DND-41 (cell line): ENCODE measurements around the gene ZFPL1.

Experiments used
- ATAC-seq: fragments of 200-7000 bp; cut with Tn5 transposase; 3 replicates; pipeline ENCODE4 v1.9.1; 2021; ENCODE audit warnings: low read depth; ENCODE audit not compliant: insufficient read depth
- DNase-seq: peaks from one replicate; pipeline ENCODE4 v3.0.0-alpha.2; 2020
- H2AFZ ChIP-seq: 2 replicates; pipeline ENCODE4 v1.6.0; 2012; ENCODE audit warnings: low read depth, low read length
- H3K27ac ChIP-seq: 2 replicates; pipeline ENCODE4 v1.5.1; 2012; ENCODE audit warnings: low read length, inconsistent platforms
- H3K27me3 ChIP-seq: fragments of 200-600 bp; sonication (generic); 2 replicates; pipeline ENCODE4 v1.6.0; 2012; ENCODE audit warnings: low read length, mild to moderate bottlenecking, inconsistent platforms; ENCODE audit not compliant: insufficient read depth, poor library complexity
- H3K36me3 ChIP-seq: 2 replicates; pipeline ENCODE4 v1.5.1; 2012; ENCODE audit warnings: low read length, inconsistent platforms; ENCODE audit not compliant: insufficient read depth
- H3K4me1 ChIP-seq: 2 replicates; pipeline ENCODE4 v1.5.1; 2012; ENCODE audit warnings: mild to moderate bottlenecking, low read length; ENCODE audit not compliant: insufficient read depth
- H3K4me2 ChIP-seq: 2 replicates; pipeline ENCODE4 v1.6.0; 2012; ENCODE audit warnings: mild to moderate bottlenecking, moderate library complexity, low read length, inconsistent platforms; ENCODE audit not compliant: insufficient read depth
- H3K4me3 ChIP-seq, 2 experiments: fragments of 200-600 bp in 1 of 2; shearing (Covaris generic) in 1 of 2; 2 replicates each; pipeline ENCODE4 v1.5.1; 2012 to 2016; ENCODE audit warnings: inconsistent platforms in 2 of 2, low read length in 2 of 2, mild to moderate bottlenecking in 2 of 2, low read depth in 1 of 2, moderate library complexity in 1 of 2
- H3K79me2 ChIP-seq: 2 replicates; pipeline ENCODE4 v1.6.0; 2012; ENCODE audit warnings: low read length, inconsistent platforms; ENCODE audit not compliant: insufficient read depth
- H3K9ac ChIP-seq: 2 replicates; pipeline ENCODE4 v1.6.0; 2012; ENCODE audit warnings: low read depth, mild to moderate bottlenecking, inconsistent platforms, low read length, moderate library complexity
- H3K9me3 ChIP-seq: 2 replicates; pipeline ENCODE4 v1.5.1; 2012; ENCODE audit warnings: low read length, moderate library complexity, mild to moderate bottlenecking, inconsistent platforms; ENCODE audit not compliant: insufficient read depth, severe bottlenecking
- H4K20me1 ChIP-seq: 2 replicates; pipeline ENCODE4 v1.6.0; 2012; ENCODE audit warnings: low read length; ENCODE audit not compliant: insufficient read depth
- CTCF ChIP-seq: IDR thresholded peaks from 2 replicates; pipeline ENCODE4 v1.5.1; 2012; ENCODE audit warnings: borderline replicate concordance, low read length, moderate library complexity, mild to moderate bottlenecking; ENCODE audit not compliant: poor library complexity, severe bottlenecking; ENCODE audit errors: extremely low read depth
- EZH2 ChIP-seq: IDR thresholded peaks from 3 replicates; pipeline ENCODE4 v1.6.1; 2012; ENCODE audit warnings: borderline replicate concordance, low read depth, mild to moderate bottlenecking, moderate library complexity, low read length, inconsistent platforms; ENCODE audit not compliant: severe bottlenecking

Gene ZFPL1

DNA sequence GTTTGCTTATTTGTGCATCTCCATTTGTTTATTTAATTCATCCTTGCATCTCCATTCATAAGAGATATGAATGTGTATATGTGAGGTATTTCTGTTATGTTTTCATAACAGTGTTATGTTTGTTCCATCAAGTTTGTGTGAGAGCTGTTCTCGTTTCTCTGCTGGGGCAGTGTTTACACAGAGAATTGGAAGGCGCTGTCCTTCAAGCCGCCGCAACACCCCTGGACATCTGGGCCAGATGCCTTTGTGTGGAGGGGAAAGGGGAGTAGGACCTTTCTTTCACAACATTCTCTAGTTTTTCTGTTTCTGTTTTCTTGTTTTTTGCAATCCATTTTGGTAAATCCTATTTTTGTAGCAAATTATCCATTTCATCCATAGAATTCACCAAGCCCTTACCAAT, 20.6 kb downstream of the ZFPL1 start:
- peaks cover 56% of the 10 kb centered on the region for H3K79me2 ChIP-seq
- H3K9ac ChIP-seq, result no peak overlapping the region
- H3K36me3 ChIP-seq, result peaks cover 66% of the 10 kb centered on the region
- no peak overlapping the region for H3K27ac ChIP-seq
- H3K4me2 ChIP-seq, result no peak overlapping the region
- H3K4me3 ChIP-seq, result no peak overlapping the region
- no peak for TF ChIP-seq CTCF
- TF ChIP-seq EZH2, result no peak
- H3K9me3 ChIP-seq, result no peaks in the 10 kb centered on the region
- H2AFZ ChIP-seq, result no peak overlapping the region
- DNase-seq, result no peak
- no peaks in the 10 kb centered on the region for H3K4me1 ChIP-seq
- no peak for ATAC-seq
- H3K27me3 ChIP-seq, result no peaks in the 10 kb centered on the region
- H4K20me1 ChIP-seq, result peaks cover 18% of the 10 kb centered on the region; the same call in 1 of the 2 replicates

DNA sequence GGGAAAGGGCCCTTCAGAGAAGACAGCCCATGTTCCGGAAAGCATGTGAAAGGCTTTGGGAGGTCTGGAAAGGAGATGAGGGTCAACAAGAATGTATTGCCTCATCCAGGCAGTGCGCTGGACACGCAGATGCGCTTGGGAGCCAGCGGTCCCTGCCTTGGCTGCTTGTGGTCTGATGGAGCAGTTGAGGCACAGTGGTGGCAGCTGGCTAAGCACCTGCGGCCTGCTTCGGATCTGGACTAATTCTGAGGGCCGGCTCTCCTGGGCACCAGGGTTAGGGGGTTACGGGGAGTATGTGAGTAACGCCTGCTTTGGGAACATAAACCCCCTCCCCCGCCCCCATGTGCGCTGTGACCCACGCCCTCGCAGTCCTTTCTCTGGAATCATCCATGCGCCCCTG, 23.1 kb downstream of the ZFPL1 start:
- DNase-seq, result no peak
- Histone ChIP-seq H3K9ac (no peak overlapping the region), H3K9me3 (no peaks in the 10 kb centered on the region), H3K27ac (no peak overlapping the region), H3K36me3 (peaks cover 72% of the 10 kb centered on the region), H2AFZ (no peak overlapping the region), H3K4me2 (no peak overlapping the region), H3K4me1 (peaks cover 20% of the 10 kb centered on the region), H3K79me2 (peaks cover 46% of the 10 kb centered on the region), H3K4me3 (no peak overlapping the region), H4K20me1 (peaks cover 35% of the 10 kb centered on the region), H3K27me3 (no peaks in the 10 kb centered on the region)
- ATAC-seq, result no peak
- no peak for TF ChIP-seq EZH2
- no peak for TF ChIP-seq CTCF

DNA sequence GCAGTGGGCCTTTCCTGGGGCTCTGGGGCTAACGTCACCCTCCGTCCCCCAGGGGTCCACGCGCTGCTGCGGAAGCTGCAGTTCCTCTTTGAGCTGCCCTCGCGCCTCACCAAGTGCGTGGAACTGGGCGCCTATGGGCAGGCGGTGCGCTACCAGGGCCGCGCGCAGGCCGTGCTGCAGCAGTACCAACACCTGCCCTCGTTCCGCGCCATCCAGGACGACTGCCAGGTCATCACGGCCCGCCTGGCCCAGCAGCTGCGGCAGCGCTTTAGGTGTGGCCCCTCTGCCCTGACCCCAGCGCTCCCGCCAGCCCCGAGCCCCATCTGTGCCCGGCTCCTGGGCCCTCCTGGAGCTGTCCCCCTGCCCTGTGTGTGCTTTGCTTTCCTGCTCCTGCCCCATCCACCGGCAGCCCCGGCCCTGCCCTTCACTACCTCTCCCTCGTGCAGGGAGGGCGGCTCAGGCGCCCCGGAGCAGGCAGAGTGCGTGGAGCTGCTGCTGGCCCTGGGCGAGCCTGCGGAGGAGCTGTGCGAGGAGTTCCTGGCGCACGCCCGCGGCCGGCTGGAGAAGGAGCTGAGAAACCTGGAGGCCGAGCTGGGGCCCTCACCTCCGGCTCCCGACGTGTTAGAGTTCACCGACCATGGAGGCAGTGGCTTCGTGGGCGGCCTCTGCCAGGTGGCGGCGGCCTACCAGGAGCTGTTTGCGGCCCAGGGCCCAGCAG, 23.9 kb downstream of the ZFPL1 start:
- no peaks in the 10 kb centered on the region for H3K27me3 ChIP-seq
- ATAC-seq, result no peak
- peaks cover 34% of the 10 kb centered on the region for H4K20me1 ChIP-seq
- TF ChIP-seq EZH2 (no peak), CTCF (no peak)
- H2AFZ ChIP-seq, result no peak overlapping the region
- peaks cover 65% of the 10 kb centered on the region for H3K36me3 ChIP-seq
- H3K9me3 ChIP-seq, result no peaks in the 10 kb centered on the region
- H3K4me1 ChIP-seq, result peaks cover 28% of the 10 kb centered on the region
- H3K79me2 ChIP-seq, result peaks cover 45% of the 10 kb centered on the region
- no peak overlapping the region for H3K27ac ChIP-seq
- H3K4me2 ChIP-seq, result no peak overlapping the region
- H3K9ac ChIP-seq, result no peak overlapping the region
- no peak for DNase-seq
- no peak overlapping the region for H3K4me3 ChIP-seq
